Upper lobe of left lung (tissue), 6 donors: ENCODE measurements around the gene PDE6H. TPM values are rescaled to one million over a fixed set of nuclear protein-coding genes. Genes with fewer than 3 reads are reported as not detected.

ENCODE experiments used
- ATAC-seq, 2 donors: fragments of 200-7000 bp; cut with Tn5 transposase; one replicate each; pipeline ENCODE4 v1.9.1; 2022; ENCODE audit warnings: mild to moderate bottlenecking in 2 of 2, moderate library complexity in 2 of 2; ENCODE audit not compliant: low FRiP score in 2 of 2
- DNase-seq, 2 donors: peaks; one replicate each; pipeline ENCODE4 v3.0.0-alpha.2; 2019 to 2020
- H3K27ac ChIP-seq, 4 donors: fragments of 200-600 bp; sonication (generic); one replicate each; pipeline ENCODE4 v1.5.1; 2016 to 2019
- H3K27me3 ChIP-seq, 4 donors: fragments of 200-600 bp; sonication (generic); one replicate each; pipeline ENCODE4 v1.5.1; 2017 to 2019
- H3K36me3 ChIP-seq, 4 donors: fragments of 200-600 bp; sonication (generic); one replicate each; pipeline ENCODE4 v1.5.1; 2016 to 2019
- H3K4me1 ChIP-seq, 4 donors: fragments of 200-600 bp; sonication (generic); one replicate each; pipeline ENCODE4 v1.5.1; 2018 to 2019
- H3K4me3 ChIP-seq, 4 donors: fragments of 200-600 bp; sonication (generic); one replicate each; pipeline ENCODE4 v1.5.1; 2017 to 2019; ENCODE audit warnings: mild to moderate bottlenecking in 2 of 4, moderate library complexity in 1 of 4
- H3K9me3 ChIP-seq, 4 donors: fragments of 200-600 bp; sonication (generic); one replicate each; pipeline ENCODE4 v1.5.1; 2018 to 2019
- EP300 ChIP-seq, 4 donors: sonication (generic); formaldehyde crosslinking; IDR thresholded peaks; one replicate each; pipeline ENCODE4 v1.5.1; 2017; ENCODE audit warnings: antibody characterized with exemption in 4 of 4, control low read depth in 2 of 4
- POLR2A ChIP-seq, 4 donors: fragments of 450-650 bp; IDR thresholded peaks; one replicate each; pipeline ENCODE4 v1.5.1; 2016 to 2017; ENCODE audit warnings: antibody characterized with exemption in 4 of 4, mild to moderate bottlenecking in 2 of 4
- POLR2AphosphoS5 ChIP-seq, 2 donors: sonication (generic); formaldehyde crosslinking; IDR thresholded peaks; one replicate each; pipeline ENCODE4 v1.5.1; 2017; ENCODE audit warnings: antibody characterized with exemption in 2 of 2
- WGBS, 2 donors: methylation state at CpG; one replicate each; pipeline ENCODE4 v1.1.5; 2017 to 2018; 5-methylcytosine and 5-hydroxymethylcytosine counted together
- total RNA-seq, 6 donors: library from RNA; depleted of rRNA in 4 of 6; stranded (reverse); fragments of >200 nt in 4 of 6; gene quantifications; one replicate each; pipeline versions ENCODE4 v1.1.0 to v1.2.1, GENCODE V29; 2016 to 2021
- TF ChIP-seq, protein P1 (sequence below), 6 experiments: fragments of 450-650 bp in 4 of 6; fragments of 200-600 bp in 2 of 6; sonication (generic) in 2 of 6; IDR thresholded peaks; one replicate each; pipeline ENCODE4 v1.5.1; 2016 to 2019; ENCODE audit warnings: antibody characterized with exemption in 6 of 6
- donor health status: DM: no; HTN: no; CAD: no; lungs with moderate emphysema.
- donor health status: DM: no; HTN: yes; CAD: no; lungs with severe emphysema.

PDE6H gene
- total RNA-seq, 6 donors from 2014 or later, result not detected

DNA sequence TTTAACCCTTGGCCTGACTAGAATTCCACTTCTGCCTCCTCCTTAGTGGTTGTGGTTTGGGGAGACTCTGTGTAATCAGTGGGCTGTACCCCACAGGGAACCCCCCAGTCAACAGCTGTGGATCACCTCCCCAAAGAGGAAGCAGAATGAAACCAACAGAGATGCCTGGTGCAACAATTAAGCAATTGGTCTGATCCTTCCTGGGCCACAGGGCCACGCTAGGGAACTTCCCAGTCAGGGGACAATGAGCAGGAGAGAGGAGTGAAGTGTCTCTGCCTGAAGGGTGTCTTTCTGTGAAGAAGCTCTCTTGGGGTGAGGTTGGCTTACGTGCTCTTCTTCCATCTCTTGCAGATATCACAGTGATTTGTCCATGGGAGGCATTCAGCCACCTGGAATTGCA is 8.2 kb downstream of the PDE6H start:
- TF ChIP-seq POLR2A (IDR thresholded peaks at IDR 0.05) (peak in 1 of 4 donors; percentile 52), EP300 (IDR thresholded peaks at IDR 0.05) (peak in 1 of 4 donors; percentile 19), POLR2AphosphoS5 (IDR thresholded peaks at IDR 0.05) (peak; percentile 31 to 66)
- TF ChIP-seq, protein P1, sequence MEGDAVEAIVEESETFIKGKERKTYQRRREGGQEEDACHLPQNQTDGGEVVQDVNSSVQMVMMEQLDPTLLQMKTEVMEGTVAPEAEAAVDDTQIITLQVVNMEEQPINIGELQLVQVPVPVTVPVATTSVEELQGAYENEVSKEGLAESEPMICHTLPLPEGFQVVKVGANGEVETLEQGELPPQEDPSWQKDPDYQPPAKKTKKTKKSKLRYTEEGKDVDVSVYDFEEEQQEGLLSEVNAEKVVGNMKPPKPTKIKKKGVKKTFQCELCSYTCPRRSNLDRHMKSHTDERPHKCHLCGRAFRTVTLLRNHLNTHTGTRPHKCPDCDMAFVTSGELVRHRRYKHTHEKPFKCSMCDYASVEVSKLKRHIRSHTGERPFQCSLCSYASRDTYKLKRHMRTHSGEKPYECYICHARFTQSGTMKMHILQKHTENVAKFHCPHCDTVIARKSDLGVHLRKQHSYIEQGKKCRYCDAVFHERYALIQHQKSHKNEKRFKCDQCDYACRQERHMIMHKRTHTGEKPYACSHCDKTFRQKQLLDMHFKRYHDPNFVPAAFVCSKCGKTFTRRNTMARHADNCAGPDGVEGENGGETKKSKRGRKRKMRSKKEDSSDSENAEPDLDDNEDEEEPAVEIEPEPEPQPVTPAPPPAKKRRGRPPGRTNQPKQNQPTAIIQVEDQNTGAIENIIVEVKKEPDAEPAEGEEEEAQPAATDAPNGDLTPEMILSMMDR (IDR thresholded peaks at IDR 0.05), result no peak
- H3K27me3 ChIP-seq, result no peaks in the 10 kb centered on the region
- H3K27ac ChIP-seq, result peak overlapping the region in 3 of 4 donors; percentile 38 to 72 (median 45)
- peak in 1 of 2 donors; percentile 71 for DNase-seq
- H3K4me3 ChIP-seq, result no peak overlapping the region
- 74 to 86% methylated on average over 2 of the region's 2 CpGs for WGBS, 2 donors
- ATAC-seq, result peak; percentile 49 to 78
- H3K4me1 ChIP-seq, result peaks cover 0 to 3% (median 0%) of the 10 kb centered on the region in 4 donors
- H3K36me3 ChIP-seq, result no peaks in the 10 kb centered on the region
- no peaks in the 10 kb centered on the region for H3K9me3 ChIP-seq

DNA sequence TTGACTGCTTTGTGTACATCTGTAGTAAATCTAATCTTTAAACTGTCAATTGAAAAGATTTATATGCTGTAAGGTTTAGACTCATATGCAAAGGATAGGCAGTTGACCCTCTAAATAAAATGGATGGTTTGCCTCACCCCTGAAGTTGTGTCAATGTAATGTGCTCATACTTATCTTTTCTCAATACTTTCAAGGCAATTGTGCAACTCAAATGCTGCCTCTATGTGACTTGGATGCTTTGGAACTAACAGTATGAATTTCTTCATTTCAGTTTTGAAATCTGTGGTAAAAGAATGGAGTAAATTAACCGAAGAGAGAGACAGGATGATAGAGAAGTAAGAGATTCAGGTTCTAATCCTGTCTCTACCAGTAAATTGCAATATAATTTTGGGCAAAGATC is 9.7 kb downstream of the PDE6H start:
- Histone ChIP-seq H3K27me3 (no peaks in the 10 kb centered on the region), H3K27ac (peak overlapping the region in 3 of 4 donors; percentile 45 to 72 (median 71)), H3K9me3 (no peaks in the 10 kb centered on the region), H3K4me3 (no peak overlapping the region), H3K36me3 (no peaks in the 10 kb centered on the region), H3K4me1 (peaks cover 0 to 3% (median 0%) of the 10 kb centered on the region in 4 donors)
- TF ChIP-seq POLR2A (IDR thresholded peaks at IDR 0.05), result no peak
- TF ChIP-seq POLR2AphosphoS5 (IDR thresholded peaks at IDR 0.05), result no peak
- TF ChIP-seq, protein P1 (IDR thresholded peaks at IDR 0.05), result no peak
- no peak for TF ChIP-seq EP300 (IDR thresholded peaks at IDR 0.05)
- ATAC-seq (peak in 1 of 2 donors; percentile 21), DNase-seq (no peak)
- WGBS, 2 donors, result 59 to 78% methylated on average over 1 of the region's 1 CpG

DNA sequence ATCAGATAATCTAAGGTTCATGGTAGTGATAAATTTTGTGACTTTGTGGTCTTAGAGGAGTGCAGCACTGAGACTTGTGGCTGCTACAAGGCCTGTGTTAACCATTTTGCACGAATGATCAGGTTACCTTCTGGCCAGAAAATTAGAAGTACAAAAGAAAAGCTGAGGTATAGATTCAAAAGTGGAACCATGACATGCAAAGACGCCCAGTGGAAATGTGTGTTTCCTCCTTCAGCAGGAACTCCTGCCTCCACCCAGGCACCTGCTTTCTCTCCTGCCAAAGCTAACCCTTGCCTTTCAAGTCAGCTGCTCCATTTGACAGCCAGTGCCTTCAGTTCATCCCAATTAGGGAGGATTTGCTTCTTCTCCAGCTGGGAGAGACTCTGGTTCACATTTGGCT is 10.1 kb downstream of the PDE6H start:
- DNase-seq (no peak), ATAC-seq (no peak)
- Histone ChIP-seq H3K27ac (peak overlapping the region in 2 of 4 donors; percentile 71 to 72), H3K4me1 (peaks cover 0 to 3% (median 0%) of the 10 kb centered on the region in 4 donors), H3K4me3 (no peak overlapping the region), H3K27me3 (no peaks in the 10 kb centered on the region), H3K36me3 (no peaks in the 10 kb centered on the region), H3K9me3 (no peaks in the 10 kb centered on the region)
- 54 to 69% methylated on average over 2 of the region's 2 CpGs for WGBS, 2 donors
- no peak for TF ChIP-seq EP300 (IDR thresholded peaks at IDR 0.05)
- no peak for TF ChIP-seq POLR2A (IDR thresholded peaks at IDR 0.05)
- TF ChIP-seq POLR2AphosphoS5 (IDR thresholded peaks at IDR 0.05), result no peak
- TF ChIP-seq, protein P1 (IDR thresholded peaks at IDR 0.05), result no peak

DNA sequence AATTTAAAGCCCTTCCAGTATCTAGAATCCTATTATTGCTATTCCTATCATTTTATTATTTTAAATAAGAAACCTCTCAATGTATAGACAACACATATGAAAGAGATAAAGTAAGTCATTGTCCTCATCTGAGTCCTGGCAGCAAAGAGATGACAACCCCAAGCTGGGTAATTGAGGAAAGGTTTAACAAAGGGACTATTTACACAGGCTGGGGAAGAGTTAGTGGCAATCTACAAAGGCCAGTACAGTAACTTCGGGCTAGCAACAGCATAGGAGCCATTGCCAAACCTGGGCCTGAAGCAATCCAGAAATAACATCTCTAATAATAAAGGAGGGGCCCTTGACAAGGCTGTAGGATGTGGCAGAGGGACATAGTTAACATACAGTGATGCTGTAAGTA is 11.2 kb downstream of the PDE6H start:
- no peaks in the 10 kb centered on the region for H3K36me3 ChIP-seq
- TF ChIP-seq POLR2A (IDR thresholded peaks at IDR 0.05), result no peak
- no peak for TF ChIP-seq POLR2AphosphoS5 (IDR thresholded peaks at IDR 0.05)
- TF ChIP-seq, protein P1 (IDR thresholded peaks at IDR 0.05), result no peak
- no peak for TF ChIP-seq EP300 (IDR thresholded peaks at IDR 0.05)
- H3K27me3 ChIP-seq, result no peaks in the 10 kb centered on the region
- no peaks in the 10 kb centered on the region for H3K9me3 ChIP-seq
- H3K4me3 ChIP-seq, result no peak overlapping the region
- DNase-seq, result no peak
- H3K4me1 ChIP-seq, result peaks cover 0 to 4% (median 2%) of the 10 kb centered on the region in 4 donors
- ATAC-seq, result no peak
- WGBS, 2 donors, result 67 to 68% methylated on average over 1 of the region's 1 CpG
- no peak overlapping the region for H3K27ac ChIP-seq

DNA sequence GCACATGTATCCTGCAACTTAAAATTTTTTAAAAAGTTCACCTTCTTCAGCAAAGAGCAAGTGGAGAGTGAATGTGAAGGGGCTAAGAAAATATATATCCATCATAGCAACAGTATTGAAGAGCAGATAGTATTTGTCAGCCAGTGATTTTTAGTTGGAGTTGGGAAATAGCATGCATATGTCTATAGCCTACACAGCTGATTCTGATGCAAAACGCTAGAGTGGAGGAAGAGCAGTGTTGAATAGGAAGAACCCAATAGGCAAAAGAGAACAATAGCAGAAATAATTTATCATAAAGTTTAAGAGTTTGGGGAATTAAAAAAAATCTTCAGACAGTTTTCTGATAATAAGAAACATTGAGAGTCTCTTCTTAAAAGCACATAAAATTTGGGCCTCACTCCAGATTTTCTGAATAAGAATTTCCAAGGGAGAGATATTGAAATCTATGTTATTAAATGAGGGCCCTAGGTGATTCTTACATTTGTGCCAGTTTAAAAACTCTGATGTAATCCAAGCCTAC is 12.0 kb downstream of the PDE6H start:
- WGBS, 2 donors, result 61 to 69% methylated on average over 1 of the region's 1 CpG
- DNase-seq (no peak), ATAC-seq (no peak)
- no peak overlapping the region for H3K27ac ChIP-seq
- no peaks in the 10 kb centered on the region for H3K36me3 ChIP-seq
- no peaks in the 10 kb centered on the region for H3K9me3 ChIP-seq
- H3K27me3 ChIP-seq, result no peaks in the 10 kb centered on the region
- TF ChIP-seq EP300 (IDR thresholded peaks at IDR 0.05), result no peak
- TF ChIP-seq POLR2A (IDR thresholded peaks at IDR 0.05), result no peak
- TF ChIP-seq, protein P1 (IDR thresholded peaks at IDR 0.05), result no peak
- no peak for TF ChIP-seq POLR2AphosphoS5 (IDR thresholded peaks at IDR 0.05)
- peaks cover 0 to 9% (median 5%) of the 10 kb centered on the region in 4 donors for H3K4me1 ChIP-seq
- no peak overlapping the region for H3K4me3 ChIP-seq
